CD4-positive, alpha-beta T cell treated with Interleukin-1 beta for 1 hour (primary cell): ENCODE measurements around the gene URGCP.

Experiments
- DNase-seq, 2 donors: peaks; one replicate each; pipeline ENCODE4 v3.0.0-alpha.2; 2020 to 2022

The URGCP gene

GRCh38 chr7:43906331-43907010 is at the start of gene URGCP:
Gene URGCP (minus strand): TSS chr7:43906596. CDS start chr7:43906575, 21 bp downstream.
- peak; percentile 41 to 57 for DNase-seq

- DNase-seq, result no peak
Measured at GRCh38 chr7:43956027-43956426, 49.6 kb upstream of the URGCP start.

GRCh38 chr7:43954524-43955228 is 48.3 kb upstream of the URGCP start:
- DNase-seq, result no peak

- DNase-seq, result no peak
Measured at GRCh38 chr7:43953071-43953470, 46.7 kb upstream of the URGCP start.

GRCh38 chr7:43952028-43952427 is 45.6 kb upstream of the URGCP start:
- no peak for DNase-seq

- DNase-seq, result no peak
Measured at GRCh38 chr7:43944286-43944685, 37.9 kb upstream of the URGCP start.

GRCh38 chr7:43943417-43944187 is 37.2 kb upstream of the URGCP start:
- no peak for DNase-seq

GRCh38 chr7:43942997-43943396 is 36.6 kb upstream of the URGCP start:
- DNase-seq, result no peak

GRCh38 chr7:43942250-43942649 is 35.9 kb upstream of the URGCP start:
- no peak for DNase-seq

GRCh38 chr7:43938892-43939482 is 32.6 kb upstream of the URGCP start:
- DNase-seq, result no peak

GRCh38 chr7:43937444-43937843 is 31.0 kb upstream of the URGCP start:
- DNase-seq, result no peak

- DNase-seq, result no peak
Measured at GRCh38 chr7:43933902-43934560, 27.6 kb upstream of the URGCP start.

GRCh38 chr7:43931346-43931745 is 24.9 kb upstream of the URGCP start:
- DNase-seq, result peak in 1 of 2 donors; percentile 6

GRCh38 chr7:43929529-43930457 is 23.4 kb upstream of the URGCP start:
- DNase-seq, result no peak

- DNase-seq, result no peak
Measured at GRCh38 chr7:43927810-43928209, 21.4 kb upstream of the URGCP start.

GRCh38 chr7:43926798-43927123 is 20.4 kb upstream of the URGCP start:
- no peak for DNase-seq

GRCh38 chr7:43925984-43926797 is 19.8 kb upstream of the URGCP start, which contains the start of gene UBE2D4:
Gene UBE2D4 (plus strand): TSS chr7:43926436. CDS start chr7:43926533, 97 bp downstream.
- peak; percentile 86 for DNase-seq

GRCh38 chr7:43922726-43923125 is 16.3 kb upstream of the URGCP start:
- no peak for DNase-seq

- no peak for DNase-seq
Measured at GRCh38 chr7:43921423-43921822, 15.0 kb upstream of the URGCP start.

GRCh38 chr7:43915907-43916306 is 9.5 kb upstream of the URGCP start:
- DNase-seq, result no peak

- DNase-seq, result no peak
Measured at GRCh38 chr7:43914795-43915194, 8.4 kb upstream of the URGCP start.
